Body of pancreas (tissue), 4 donors: ENCODE data around the gene STX18. TPM values are rescaled to one million over a fixed set of nuclear protein-coding genes. Genes with fewer than 3 reads are reported as not detected.

Experiments used
- ATAC-seq: fragments of 150-250 bp; one replicate; pipeline ENCODE4 v1.9.1; 2016
- DNase-seq, 4 donors: peaks; one replicate each; pipeline ENCODE4 v3.0.0-alpha.2; 2019
- H3K27ac ChIP-seq, 4 donors: fragments of 200-600 bp; sonication (generic); 1 replicate in 3 of 4; 2 replicates in 1 of 4; pipeline versions ENCODE4 v1.5.1 to v1.6.1; 2016 to 2019; ENCODE audit warnings: mild to moderate bottlenecking in 1 of 4, mixed read lengths in 1 of 4, moderate library complexity in 1 of 4
- H3K27me3 ChIP-seq, 2 donors: fragments of 200-600 bp; sonication (generic); one replicate each; pipeline ENCODE4 v1.6.0; 2016; ENCODE audit warnings: mild to moderate bottlenecking in 1 of 2
- H3K36me3 ChIP-seq, 2 donors: fragments of 200-600 bp; sonication (generic); replicated peaks in 1 of 2; 2 replicates each; pipeline ENCODE4 v1.5.1; 2016; ENCODE audit warnings: low read depth in 2 of 2; ENCODE audit not compliant: insufficient read depth in 1 of 2
- H3K4me1 ChIP-seq: fragments of 200-600 bp; sonication (generic); one replicate; pipeline ENCODE4 v1.6.0; 2016
- H3K4me3 ChIP-seq, 2 donors: fragments of 200-600 bp; sonication (generic); 1 replicate in 1 of 2; 2 replicates in 1 of 2; pipeline ENCODE4 v1.5.1; 2016 to 2019
- H3K9me3 ChIP-seq, 3 donors: fragments of 200-600 bp; sonication (generic); 1 replicate in 2 of 3; 2 replicates in 1 of 3; pipeline ENCODE4 v1.5.1; 2016
- CTCF ChIP-seq, 7 experiments: fragments of 450-650 bp in 4 of 7; fragments of 200-600 bp in 3 of 7; sonication (generic) in 3 of 7; IDR thresholded peaks; one replicate each; pipeline ENCODE4 v1.5.1; 2016 to 2019; ENCODE audit warnings: antibody characterized with exemption in 7 of 7
- POLR2A ChIP-seq, 3 donors: fragments of 450-650 bp; IDR thresholded peaks; one replicate each; pipeline ENCODE4 v1.6.1; 2016; ENCODE audit warnings: antibody characterized with exemption in 3 of 3, mild to moderate bottlenecking in 2 of 3
- WGBS, 2 donors: methylation state at CpG; one replicate each; pipeline ENCODE4 v1.1.5; 2017; 5-methylcytosine and 5-hydroxymethylcytosine counted together
- intact Hi-C: fragments of 100-400 bp; cut with DNase I; formaldehyde crosslinking; loops from one replicate; pipeline ENCODE4 v1.15.1; 2023
- total RNA-seq, 2 donors: library from RNA; depleted of rRNA; stranded (reverse); fragments of >200 nt; gene quantifications; one replicate each; pipeline ENCODE4 v1.1.0, GENCODE V29; 2016

The STX18 gene
- total RNA-seq, 2 donors from 2014 or later, result 13.5 to 53.4 TPM

- DNase-seq (no peak), ATAC-seq (no peak)
- TF ChIP-seq CTCF (IDR thresholded peaks at IDR 0.05) (no peak), POLR2A (IDR thresholded peaks at IDR 0.05) (no peak)
- Histone ChIP-seq H3K27me3 (no peaks in the 10 kb centered on the region), H3K4me1 (no peaks in the 10 kb centered on the region), H3K9me3 (no peaks in the 10 kb centered on the region), H3K4me3 (no peak overlapping the region), H3K36me3 (no peaks in the 10 kb centered on the region), H3K27ac (no peak overlapping the region)
- 100% methylated on average over 1 of the region's 1 CpG for WGBS, 2 donors
- intact Hi-C loops, result no loop called here
Measured at GRCh38 chr4:4549534-4549933, 7.7 kb upstream of the STX18 start.

GRCh38 chr4:4542774-4543485, 1.1 kb upstream of the STX18 start:
- Histone ChIP-seq H3K9me3 (no peaks in the 10 kb centered on the region), H3K4me3 (peak overlapping the region in 1 of 2 donors; percentile 82), H3K4me1 (peaks cover 28% of the 10 kb centered on the region), H3K36me3 (no peaks in the 10 kb centered on the region), H3K27me3 (no peaks in the 10 kb centered on the region), H3K27ac (no peak overlapping the region)
- ATAC-seq (no peak), DNase-seq (no peak)
- intact Hi-C loops, result no loop called here
- WGBS, 2 donors, result 20% methylated on average over 12 of the region's 12 CpGs
- TF ChIP-seq POLR2A (IDR thresholded peaks at IDR 0.05) (no peak), CTCF (IDR thresholded peaks at IDR 0.05) (no peak)

GRCh38 chr4:4541040-4541631, 712 bp downstream of the STX18 start:
- ATAC-seq (peak; percentile 31), DNase-seq (peak; percentile 14 to 47 (median 24))
- intact Hi-C loops, result no loop called here
- peaks cover 40% of the 10 kb centered on the region for H3K4me1 ChIP-seq
- WGBS, 2 donors, result 1 to 2% methylated on average over 8 to 10 of the region's 10 CpGs
- H3K27me3 ChIP-seq, result no peaks in the 10 kb centered on the region
- no peaks in the 10 kb centered on the region for H3K36me3 ChIP-seq
- H3K4me3 ChIP-seq, result peak overlapping the region; percentile 82 to 85
- peak overlapping the region; percentile 3 to 85 (median 64) for H3K27ac ChIP-seq
- H3K9me3 ChIP-seq, result no peaks in the 10 kb centered on the region
- TF ChIP-seq POLR2A (IDR thresholded peaks at IDR 0.05), result no peak
- no peak for TF ChIP-seq CTCF (IDR thresholded peaks at IDR 0.05)

- 59 to 76% methylated on average over 2 of the region's 2 CpGs for WGBS, 2 donors
- Histone ChIP-seq H3K4me3 (no peak overlapping the region), H3K27ac (no peak overlapping the region), H3K27me3 (no peaks in the 10 kb centered on the region), H3K9me3 (no peaks in the 10 kb centered on the region), H3K36me3 (no peaks in the 10 kb centered on the region), H3K4me1 (peaks cover 42% of the 10 kb centered on the region)
- ATAC-seq (no peak), DNase-seq (no peak)
- TF ChIP-seq CTCF (IDR thresholded peaks at IDR 0.05), result no peak
- no peak for TF ChIP-seq POLR2A (IDR thresholded peaks at IDR 0.05)
- intact Hi-C loops, result no loop called here
Measured at GRCh38 chr4:4539481-4539880, 2.4 kb downstream of the STX18 start.

GRCh38 chr4:4535590-4535989, 6.3 kb downstream of the STX18 start:
- Histone ChIP-seq H3K4me1 (peaks cover 27% of the 10 kb centered on the region), H3K27ac (no peak overlapping the region)

More at GRCh38 chr4:4535590-4535989, 6.3 kb downstream of the STX18 start:
- Histone ChIP-seq H3K9me3 (no peaks in the 10 kb centered on the region), H3K4me3 (no peak overlapping the region), H3K27me3 (no peaks in the 10 kb centered on the region), H3K36me3 (no peaks in the 10 kb centered on the region)
- TF ChIP-seq CTCF (IDR thresholded peaks at IDR 0.05), result no peak
- TF ChIP-seq POLR2A (IDR thresholded peaks at IDR 0.05), result no peak
- intact Hi-C loops, result no loop called here
- ATAC-seq, result no peak
- DNase-seq, result no peak
